Testis (tissue), 3 donors: ENCODE measurements around the gene TSSC4. TPM values are rescaled to one million over a fixed set of nuclear protein-coding genes. Genes with fewer than 3 reads are reported as not detected.

Experiments
- DNase-seq: peaks from one replicate; pipeline ENCODE4 v3.0.0-alpha.2; 2019
- H3K27ac ChIP-seq, 2 donors: fragments of 200-600 bp; sonication (generic); one replicate each; pipeline ENCODE4 v1.5.1; 2019
- H3K27me3 ChIP-seq: fragments of 200-600 bp; sonication (generic); one replicate; pipeline ENCODE4 v1.5.1; 2019
- H3K36me3 ChIP-seq: fragments of 200-600 bp; sonication (generic); one replicate; pipeline ENCODE4 v1.5.1; 2017; ENCODE audit warnings: low read depth; ENCODE audit errors: missing control alignments
- H3K4me1 ChIP-seq: fragments of 200-600 bp; sonication (generic); one replicate; pipeline ENCODE4 v1.5.1; 2019
- H3K4me3 ChIP-seq, 2 donors: fragments of 200-600 bp; sonication (generic); one replicate each; pipeline ENCODE4 v1.5.1; 2017 to 2019
- H3K9me3 ChIP-seq: fragments of 200-600 bp; sonication (generic); one replicate; pipeline ENCODE4 v1.5.1; 2017
- POLR2A ChIP-seq: fragments of 450-650 bp; IDR thresholded peaks from one replicate; pipeline ENCODE4 v1.6.1; 2017; ENCODE audit warnings: antibody characterized with exemption, mild to moderate bottlenecking, moderate library complexity
- WGBS, 2 donors: methylation state at CpG; one replicate each; pipeline ENCODE4 v1.1.5; 2018; 5-methylcytosine and 5-hydroxymethylcytosine counted together
- intact Hi-C: fragments of 100-400 bp; cut with DNase I; formaldehyde crosslinking; loops from one replicate; pipeline ENCODE4 v1.15.1; 2023; ENCODE audit warnings: low total_unique reads
- polyA plus RNA-seq: library from polyadenylated mRNA; stranded (reverse); fragments of 350-450 nt; fragmentation: Illumina TruSeq; extraction: RNeasy Lipid Tissue Mini Kit (QIAGEN cat#74804); gene quantifications from one replicate; pipeline ENCODE4 v1.2.3, GENCODE V29; 2014; ENCODE audit warnings: low read depth, low replicate concordance; ENCODE audit not compliant: insufficient read depth
- total RNA-seq, 2 donors: library from RNA; depleted of rRNA; stranded (reverse); fragments of >200 nt; gene quantifications; one replicate each; pipeline ENCODE4 v1.2.3, GENCODE V29; 2016
- TF ChIP-seq, protein P1 (sequence below), 3 experiments: fragments of 450-650 bp in 2 of 3; fragments of 200-600 bp in 1 of 3; sonication (generic) in 1 of 3; IDR thresholded peaks; one replicate each; pipeline ENCODE4 v1.5.1; 2016 to 2019; ENCODE audit warnings: antibody characterized with exemption in 3 of 3, mild to moderate bottlenecking in 2 of 3, moderate library complexity in 1 of 3

The TSSC4 gene
- total and polyA plus RNA-seq, 3 donors from 2014 or later: 87.4 to 133 (median 95.5) TPM

DNA sequence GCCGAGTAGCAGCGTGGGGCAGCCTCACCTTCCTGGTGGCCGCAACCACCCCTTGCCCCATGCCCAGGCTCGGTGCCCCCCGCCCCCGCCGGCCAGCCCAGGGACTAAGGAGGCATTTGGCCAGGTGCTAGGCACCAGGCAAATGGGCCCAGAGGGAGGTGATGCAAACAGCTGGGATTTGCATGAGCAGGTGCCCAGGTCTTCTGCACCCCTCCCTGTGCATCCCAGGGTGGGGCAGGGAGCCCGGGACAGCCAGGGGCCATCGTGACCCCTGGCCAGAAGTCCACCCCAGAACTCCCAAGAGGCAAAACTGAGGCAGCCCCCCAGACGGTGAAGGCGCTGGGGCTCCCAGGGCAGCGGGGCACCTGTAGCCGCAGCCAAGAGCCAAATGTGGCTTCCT, 25.7 kb downstream of the TSSC4 start:
- Histone ChIP-seq H3K4me3 (no peak overlapping the region), H3K4me1 (no peaks in the 10 kb centered on the region), H3K27me3 (no peaks in the 10 kb centered on the region), H3K36me3 (no peaks in the 10 kb centered on the region), H3K27ac (no peak overlapping the region), H3K9me3 (no peaks in the 10 kb centered on the region)
- no peak for DNase-seq
- 94 to 100% methylated on average over 2 to 12 of the region's 13 CpGs for WGBS, 2 donors
- TF ChIP-seq, protein P1, sequence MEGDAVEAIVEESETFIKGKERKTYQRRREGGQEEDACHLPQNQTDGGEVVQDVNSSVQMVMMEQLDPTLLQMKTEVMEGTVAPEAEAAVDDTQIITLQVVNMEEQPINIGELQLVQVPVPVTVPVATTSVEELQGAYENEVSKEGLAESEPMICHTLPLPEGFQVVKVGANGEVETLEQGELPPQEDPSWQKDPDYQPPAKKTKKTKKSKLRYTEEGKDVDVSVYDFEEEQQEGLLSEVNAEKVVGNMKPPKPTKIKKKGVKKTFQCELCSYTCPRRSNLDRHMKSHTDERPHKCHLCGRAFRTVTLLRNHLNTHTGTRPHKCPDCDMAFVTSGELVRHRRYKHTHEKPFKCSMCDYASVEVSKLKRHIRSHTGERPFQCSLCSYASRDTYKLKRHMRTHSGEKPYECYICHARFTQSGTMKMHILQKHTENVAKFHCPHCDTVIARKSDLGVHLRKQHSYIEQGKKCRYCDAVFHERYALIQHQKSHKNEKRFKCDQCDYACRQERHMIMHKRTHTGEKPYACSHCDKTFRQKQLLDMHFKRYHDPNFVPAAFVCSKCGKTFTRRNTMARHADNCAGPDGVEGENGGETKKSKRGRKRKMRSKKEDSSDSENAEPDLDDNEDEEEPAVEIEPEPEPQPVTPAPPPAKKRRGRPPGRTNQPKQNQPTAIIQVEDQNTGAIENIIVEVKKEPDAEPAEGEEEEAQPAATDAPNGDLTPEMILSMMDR (IDR thresholded peaks at IDR 0.05): no peak
- no peak for TF ChIP-seq POLR2A
- intact Hi-C loops: loop anchor here (5.0 to 10.0 kb wide), 2 partner anchors 106 to 469 kb away; no protein-coding TSS in a partner anchor

DNA sequence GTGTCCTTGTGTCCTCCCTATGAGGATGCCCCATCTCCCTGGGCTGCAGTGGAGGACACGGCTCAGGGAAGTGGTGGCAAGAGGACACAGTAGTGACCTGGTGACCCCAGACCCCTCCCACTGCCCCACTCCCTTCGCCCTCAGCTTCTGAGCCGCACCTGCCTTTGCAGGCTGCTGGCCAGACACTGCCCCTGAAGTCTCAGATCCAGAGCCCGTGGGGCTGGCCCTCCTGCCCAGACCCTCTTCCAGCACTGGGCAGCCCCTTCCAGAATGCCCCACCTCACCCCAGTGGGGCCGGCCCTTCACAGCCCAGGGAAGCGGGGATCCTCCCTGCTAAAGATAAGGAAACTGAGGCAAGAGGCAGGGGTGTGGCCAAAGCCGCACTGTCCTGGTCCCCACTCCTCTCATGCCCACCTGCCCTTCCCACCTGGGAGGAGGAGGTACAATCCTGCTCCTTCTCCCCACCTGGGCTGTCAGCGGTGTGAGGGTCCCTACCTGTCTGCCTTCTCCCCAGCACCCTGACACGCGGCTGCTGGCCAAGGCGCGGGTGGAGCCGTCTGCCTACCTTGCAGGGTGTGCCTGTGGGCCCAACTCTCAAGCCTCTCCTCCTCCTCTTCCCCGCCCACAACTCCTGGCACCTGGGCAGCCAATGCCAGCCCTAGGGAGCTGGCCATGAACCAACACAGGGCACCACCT, 26.4 kb downstream of the TSSC4 start:
- 86 to 88% methylated on average over 9 to 14 of the region's 14 CpGs for WGBS, 2 donors
- Histone ChIP-seq H3K27me3 (no peaks in the 10 kb centered on the region), H3K4me3 (no peak overlapping the region), H3K9me3 (no peaks in the 10 kb centered on the region), H3K27ac (no peak overlapping the region), H3K4me1 (no peaks in the 10 kb centered on the region), H3K36me3 (no peaks in the 10 kb centered on the region)
- no peak for DNase-seq
- intact Hi-C loops: loop anchor here (5.0 to 10.0 kb wide), 2 partner anchors 105 to 468 kb away; no protein-coding TSS in a partner anchor
- TF ChIP-seq, protein P1 (IDR thresholded peaks at IDR 0.05): no peak
- TF ChIP-seq POLR2A: no peak

DNA sequence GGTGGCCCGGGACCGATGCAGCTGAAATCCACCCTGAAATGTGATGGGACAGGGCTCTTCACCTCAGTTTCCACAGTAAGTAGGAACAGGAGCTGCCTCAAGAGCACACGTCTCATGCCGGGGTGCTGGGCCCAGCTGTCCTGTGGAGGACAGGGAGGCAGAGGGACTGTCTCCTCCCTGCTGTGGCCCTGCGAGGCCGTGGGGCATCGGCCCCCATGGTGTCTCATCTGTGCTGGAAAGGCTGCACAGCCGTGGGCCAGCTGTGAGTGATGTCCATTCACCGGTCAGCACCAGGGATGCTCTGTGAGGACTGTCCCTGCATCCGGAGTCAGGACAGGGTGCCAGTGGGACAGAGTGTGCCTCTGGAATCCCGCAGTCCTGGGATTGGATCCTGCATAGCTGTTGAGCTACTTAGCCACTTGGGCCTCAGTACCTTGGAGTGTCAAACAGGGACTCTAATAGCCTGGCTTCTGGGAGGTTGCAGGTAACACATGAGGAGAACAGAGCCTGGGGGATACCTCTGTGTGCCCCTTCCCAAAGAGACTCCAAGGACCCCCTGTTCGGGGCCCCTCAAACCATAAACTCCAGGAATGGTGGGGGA, 27.3 kb downstream of the TSSC4 start:
- 70 to 75% methylated on average over 2 to 12 of the region's 12 CpGs for WGBS, 2 donors
- intact Hi-C loops: loop anchor here (5.0 to 10.0 kb wide), 2 partner anchors 104 to 467 kb away; no protein-coding TSS in a partner anchor
- H3K9me3 ChIP-seq: no peaks in the 10 kb centered on the region
- no peak for TF ChIP-seq POLR2A
- TF ChIP-seq, protein P1 (IDR thresholded peaks at IDR 0.05): no peak
- no peak for DNase-seq
- H3K4me1 ChIP-seq: no peaks in the 10 kb centered on the region
- no peak overlapping the region for H3K27ac ChIP-seq
- H3K36me3 ChIP-seq: no peaks in the 10 kb centered on the region
- H3K4me3 ChIP-seq: no peak overlapping the region
- H3K27me3 ChIP-seq: no peaks in the 10 kb centered on the region

DNA sequence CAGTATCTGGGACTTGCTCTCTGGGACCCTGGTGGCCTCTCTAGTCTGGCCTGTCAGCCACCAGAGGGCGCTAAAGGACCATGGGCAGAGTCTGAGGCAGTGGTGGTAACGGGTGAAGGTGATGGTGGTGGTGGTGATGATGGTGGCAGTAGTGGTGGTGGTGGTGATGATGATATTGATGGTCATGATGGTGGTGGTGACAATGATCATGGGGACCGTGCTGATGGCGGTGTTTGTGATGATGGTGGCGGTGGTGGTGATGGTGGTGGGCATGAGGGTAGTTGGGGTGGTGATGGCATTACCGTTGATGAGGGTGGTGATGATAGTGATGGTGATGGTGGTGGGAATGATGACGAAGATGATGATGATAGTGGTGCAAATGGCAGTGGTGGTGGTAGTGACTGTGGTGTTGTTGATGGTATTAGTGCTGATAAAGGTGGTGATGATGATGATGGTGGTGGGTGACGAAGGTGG, 27.8 kb downstream of the TSSC4 start:
- Histone ChIP-seq H3K27me3 (no peaks in the 10 kb centered on the region), H3K9me3 (no peaks in the 10 kb centered on the region), H3K36me3 (no peaks in the 10 kb centered on the region), H3K4me3 (no peak overlapping the region), H3K27ac (no peak overlapping the region), H3K4me1 (no peaks in the 10 kb centered on the region)
- DNase-seq: peak; percentile 90
- TF ChIP-seq POLR2A: no peak
- TF ChIP-seq, protein P1 (IDR thresholded peaks at IDR 0.05): peak; percentile 92 to 95 (median 94)
- WGBS, 2 donors: 71 to 72% methylated on average over 8 of the region's 8 CpGs
- intact Hi-C loops: loop anchor here (5.0 to 10.0 kb wide), 2 partner anchors 104 to 466 kb away; no protein-coding TSS in a partner anchor
